Stimulated activated CD4-positive, alpha-beta T cell treated with anti-CD3 and anti-CD28 coated beads, Interleukin-4, amount 100 ng/mL, for 48 hours (primary cell): ENCODE data around the gene GPX1.
A peak's percentile ranks its signal among the peaks of the same experiment; 100 is the strongest.
"Not testable (repeated sequence)": the region's sequence is repeated elsewhere in the genome, so short reads cannot be mapped to it uniquely, and the experiment has no call there.

ENCODE experiments used
- DNase-seq, 2 donors: peaks; one replicate each; pipeline ENCODE4 v3.0.0-alpha.2; 2020; ENCODE audit warnings: low read depth in 2 of 2

Gene GPX1

GRCh38 chr3:49357443-49358216 is 523 bp downstream of the GPX1 start:
- DNase-seq, result peak; percentile 41 to 42

- not testable (repeated sequence) for DNase-seq
Measured at GRCh38 chr3:49357095-49357442, 1.1 kb downstream of the GPX1 start.

GRCh38 chr3:49352890-49353421 is 5.2 kb downstream of the GPX1 start:
- DNase-seq, result no peak

GRCh38 chr3:49352281-49352680 is 5.9 kb downstream of the GPX1 start:
- DNase-seq, result no peak

GRCh38 chr3:49351521-49352011 is 6.6 kb downstream of the GPX1 start:
- DNase-seq, result no peak

GRCh38 chr3:49349348-49350114 is 8.6 kb downstream of the GPX1 start:
- DNase-seq, result no peak

- not testable (repeated sequence) for DNase-seq
Measured at GRCh38 chr3:49348361-49348760, 9.8 kb downstream of the GPX1 start.

- DNase-seq, result no peak
Measured at GRCh38 chr3:49346797-49347251, 11.3 kb downstream of the GPX1 start.

- no peak for DNase-seq
Measured at GRCh38 chr3:49343163-49343562, 15.0 kb downstream of the GPX1 start.

- no peak for DNase-seq
Measured at GRCh38 chr3:49341996-49342395, 16.2 kb downstream of the GPX1 start.

- peak; percentile 88 to 95 for DNase-seq
Measured at GRCh38 chr3:49339941-49340800, 18.0 kb downstream of the GPX1 start, which contains the start of gene USP4. Gene USP4, minus strand, starts transcription at chr3:49340053. Its CDS starts 29 bp downstream, at chr3:49340024.

- peak in 1 of 2 donors; percentile 18 for DNase-seq
Measured at GRCh38 chr3:49339581-49339940, 18.6 kb downstream of the GPX1 start.

GRCh38 chr3:49333916-49334633 is 24.1 kb downstream of the GPX1 start:
- DNase-seq, result no peak

GRCh38 chr3:49333091-49333490 is 25.1 kb downstream of the GPX1 start:
- no peak for DNase-seq

GRCh38 chr3:49329186-49329585 is 29.0 kb downstream of the GPX1 start:
- no peak for DNase-seq

GRCh38 chr3:49328350-49328749 is 29.8 kb downstream of the GPX1 start:
- DNase-seq, result not testable (repeated sequence)

- DNase-seq, result no peak
Measured at GRCh38 chr3:49327485-49327884, 30.7 kb downstream of the GPX1 start.

- no peak for DNase-seq
Measured at GRCh38 chr3:49324768-49325167, 33.4 kb downstream of the GPX1 start.

GRCh38 chr3:49316696-49317457 is 41.3 kb downstream of the GPX1 start:
- no peak for DNase-seq
